KMS-11 (cell line): ENCODE results near the gene SLC39A6.

Experiments used
- H2AFZ ChIP-seq: fragments of 200-600 bp; sonication (generic); 2 replicates; pipeline ENCODE4 v1.6.1; 2016; ENCODE audit warnings: antibody characterized with exemption, mixed run types, low read depth
- H3K27ac ChIP-seq: fragments of 200-600 bp; sonication (generic); 2 replicates; pipeline ENCODE4 v1.6.1; 2016; ENCODE audit warnings: mild to moderate bottlenecking, mixed run types
- H3K27me3 ChIP-seq: fragments of 200-600 bp; sonication (generic); 2 replicates; pipeline ENCODE4 v1.6.1; 2017; ENCODE audit warnings: mild to moderate bottlenecking, low read depth, mixed run types, moderate library complexity; ENCODE audit not compliant: insufficient read depth
- H3K36me3 ChIP-seq: fragments of 200-600 bp; sonication (generic); 2 replicates; pipeline ENCODE4 v1.6.1; 2017; ENCODE audit warnings: mild to moderate bottlenecking, mixed run types; ENCODE audit not compliant: insufficient read depth
- H3K4me1 ChIP-seq: fragments of 200-600 bp; sonication (generic); 2 replicates; pipeline ENCODE4 v1.6.1; 2016; ENCODE audit warnings: mild to moderate bottlenecking, low read depth, mixed run types; ENCODE audit not compliant: poor library complexity, severe bottlenecking
- H3K4me2 ChIP-seq: fragments of 200-600 bp; sonication (generic); 2 replicates; pipeline ENCODE4 v1.7.0; 2016; ENCODE audit warnings: mild to moderate bottlenecking, mixed run types
- H3K4me3 ChIP-seq: fragments of 200-600 bp; sonication (generic); IDR thresholded peaks from 2 replicates; pipeline ENCODE4 v1.6.1; 2017; ENCODE audit warnings: low read depth, low read length, mixed read lengths; ENCODE audit not compliant: insufficient read depth
- H3K79me2 ChIP-seq: fragments of 200-600 bp; sonication (generic); 2 replicates; pipeline ENCODE4 v1.6.1; 2016; ENCODE audit warnings: low read depth, mixed run types; ENCODE audit not compliant: insufficient read depth
- H3K9ac ChIP-seq: fragments of 200-600 bp; sonication (generic); 2 replicates; pipeline ENCODE4 v1.6.1; 2016; ENCODE audit warnings: mild to moderate bottlenecking, mixed run types
- H4K20me1 ChIP-seq: fragments of 200-600 bp; sonication (generic); 2 replicates; pipeline ENCODE4 v1.6.1; 2016; ENCODE audit warnings: mild to moderate bottlenecking, mixed run types; ENCODE audit not compliant: insufficient read depth
- TF ChIP-seq, protein P1 (sequence below): fragments of 200-600 bp; sonication (generic); conservative IDR thresholded peaks from 2 replicates; pipeline ENCODE4 v1.6.1; 2017; ENCODE audit warnings: low read depth, mild to moderate bottlenecking, antibody characterized with exemption, low read length, moderate library complexity, mixed read lengths

SLC39A6 gene

GRCh38 chr18:36135264-36135663 is 6.1 kb upstream of the SLC39A6 start:
- Histone ChIP-seq H3K79me2 (peaks cover 51% of the 10 kb centered on the region), H3K4me3 (no peak overlapping the region), H3K4me1 (peaks cover 20% of the 10 kb centered on the region), H3K36me3 (peaks cover 16% of the 10 kb centered on the region; the same call in 1 of the 2 replicates), H3K27me3 (no peaks in the 10 kb centered on the region), H3K9ac (no peak overlapping the region), H4K20me1 (no peaks in the 10 kb centered on the region; the same call in 1 of the 2 replicates), H2AFZ (no peak overlapping the region), H3K27ac (no peak overlapping the region), H3K4me2 (no peak overlapping the region)
- TF ChIP-seq, protein P1, sequence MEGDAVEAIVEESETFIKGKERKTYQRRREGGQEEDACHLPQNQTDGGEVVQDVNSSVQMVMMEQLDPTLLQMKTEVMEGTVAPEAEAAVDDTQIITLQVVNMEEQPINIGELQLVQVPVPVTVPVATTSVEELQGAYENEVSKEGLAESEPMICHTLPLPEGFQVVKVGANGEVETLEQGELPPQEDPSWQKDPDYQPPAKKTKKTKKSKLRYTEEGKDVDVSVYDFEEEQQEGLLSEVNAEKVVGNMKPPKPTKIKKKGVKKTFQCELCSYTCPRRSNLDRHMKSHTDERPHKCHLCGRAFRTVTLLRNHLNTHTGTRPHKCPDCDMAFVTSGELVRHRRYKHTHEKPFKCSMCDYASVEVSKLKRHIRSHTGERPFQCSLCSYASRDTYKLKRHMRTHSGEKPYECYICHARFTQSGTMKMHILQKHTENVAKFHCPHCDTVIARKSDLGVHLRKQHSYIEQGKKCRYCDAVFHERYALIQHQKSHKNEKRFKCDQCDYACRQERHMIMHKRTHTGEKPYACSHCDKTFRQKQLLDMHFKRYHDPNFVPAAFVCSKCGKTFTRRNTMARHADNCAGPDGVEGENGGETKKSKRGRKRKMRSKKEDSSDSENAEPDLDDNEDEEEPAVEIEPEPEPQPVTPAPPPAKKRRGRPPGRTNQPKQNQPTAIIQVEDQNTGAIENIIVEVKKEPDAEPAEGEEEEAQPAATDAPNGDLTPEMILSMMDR = no peak

- no peak overlapping the region for H3K4me3 ChIP-seq
- H3K79me2 ChIP-seq = peaks cover 70% of the 10 kb centered on the region
- no peaks in the 10 kb centered on the region for H3K27me3 ChIP-seq
- no peak overlapping the region for H2AFZ ChIP-seq
- H3K27ac ChIP-seq = no peak overlapping the region
- no peak overlapping the region for H3K4me2 ChIP-seq
- peaks cover 5% of the 10 kb centered on the region; the same call in 1 of the 2 replicates for H3K36me3 ChIP-seq
- H3K9ac ChIP-seq = no peak overlapping the region
- TF ChIP-seq, protein P1 = no peak
- peaks cover 26% of the 10 kb centered on the region for H3K4me1 ChIP-seq
- H4K20me1 ChIP-seq = no peaks in the 10 kb centered on the region; the same call in 1 of the 2 replicates
Observed at GRCh38 chr18:36132756-36133155, 3.6 kb upstream of the SLC39A6 start.

DNA sequence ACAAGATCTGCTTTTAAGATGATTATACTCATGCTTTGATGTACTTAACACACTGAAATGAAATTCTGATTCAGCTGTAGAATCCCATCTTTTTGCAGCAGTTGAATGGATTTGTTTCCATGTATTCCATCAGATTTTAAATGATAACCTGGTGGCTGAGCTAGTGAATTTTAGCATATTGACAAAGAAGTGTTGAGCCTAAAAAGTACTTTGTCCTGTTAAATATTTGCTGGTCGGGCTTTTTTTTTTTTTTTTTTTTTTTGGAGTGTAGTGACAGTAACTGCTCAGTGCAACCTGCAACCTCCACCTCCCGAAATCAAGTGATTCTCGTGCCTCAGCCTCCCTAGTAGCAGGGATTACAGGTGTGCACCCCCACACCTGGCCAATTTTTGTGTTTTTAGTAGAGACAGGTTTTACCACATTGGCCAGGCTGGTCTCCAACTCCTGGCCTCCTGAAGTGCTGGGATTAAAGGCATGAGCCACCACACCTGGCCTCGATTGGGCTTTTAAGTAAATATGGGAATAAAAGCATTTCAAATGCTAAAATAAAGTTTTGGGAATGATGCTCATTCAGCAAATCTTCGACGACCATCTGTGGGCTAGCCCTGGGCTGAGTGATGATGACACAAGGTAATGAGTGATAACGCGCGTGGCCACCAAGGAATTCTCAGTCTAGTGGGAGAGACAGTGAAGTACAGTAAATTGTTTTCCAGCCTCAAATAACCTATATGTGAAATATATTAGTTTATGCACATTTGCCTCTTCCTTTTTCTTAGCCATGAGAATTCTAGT is 2.7 kb upstream of the SLC39A6 start:
- no peak overlapping the region for H3K4me3 ChIP-seq

GRCh38 chr18:36130883-36131653 is 1.9 kb upstream of the SLC39A6 start:
- TF ChIP-seq, protein P1 = no peak
- Histone ChIP-seq H3K4me1 (peaks cover 41% of the 10 kb centered on the region), H3K9ac (peak overlapping the region; percentile 96; the same call in 1 of the 2 replicates), H3K4me2 (peak overlapping the region; percentile 79), H3K79me2 (peaks cover 82% of the 10 kb centered on the region), H2AFZ (no peak overlapping the region), H4K20me1 (no peaks in the 10 kb centered on the region; the same call in none of the 2 replicates), H3K27me3 (no peaks in the 10 kb centered on the region), H3K36me3 (0 out of 2 replicates have a peak, but pooled peaks cover 4% of the 10 kb centered on the region), H3K27ac (no peak overlapping the region), H3K4me3 (no peak overlapping the region)

More for the DNA sequence above, 2.7 kb upstream of the SLC39A6 start:
- peaks cover 32% of the 10 kb centered on the region for H3K4me1 ChIP-seq
- no peak overlapping the region for H3K27ac ChIP-seq
- no peak overlapping the region for H2AFZ ChIP-seq
- peak overlapping the region; percentile 21; the same call in 1 of the 2 replicates for H3K4me2 ChIP-seq
- H3K27me3 ChIP-seq = no peaks in the 10 kb centered on the region
- TF ChIP-seq, protein P1 = no peak
- peaks cover 78% of the 10 kb centered on the region for H3K79me2 ChIP-seq
- no peaks in the 10 kb centered on the region; the same call in none of the 2 replicates for H4K20me1 ChIP-seq
- H3K36me3 ChIP-seq = 0 out of 2 replicates have a peak, but pooled peaks cover 4% of the 10 kb centered on the region
- H3K9ac ChIP-seq = no peak overlapping the region
